DOHH2 (cell line): Measurements from ENCODE around the gene CNTNAP2.

Experiments used
- H3F3A ChIP-seq: fragments of 200-600 bp; sonication (generic), shearing (Covaris generic); 2 replicates; pipeline ENCODE4 v1.6.0; 2016; ENCODE audit warnings: antibody characterized with exemption, mild to moderate bottlenecking; ENCODE audit not compliant: control insufficient read depth, insufficient read depth
- H3K27ac ChIP-seq: fragments of 200-600 bp; sonication (generic); 2 replicates; pipeline ENCODE4 v1.5.1; 2014; ENCODE audit warnings: low read depth, mild to moderate bottlenecking, low read length, moderate library complexity
- H3K27me3 ChIP-seq: fragments of 200-600 bp; sonication (generic); 2 replicates; pipeline ENCODE4 v1.6.1; 2014; ENCODE audit warnings: mild to moderate bottlenecking, low read length, mixed read lengths; ENCODE audit not compliant: control insufficient read depth
- H3K36me3 ChIP-seq: fragments of 200-600 bp; sonication (generic); 2 replicates; pipeline ENCODE4 v1.6.1; 2014; ENCODE audit warnings: mild to moderate bottlenecking, low read length, moderate library complexity, mixed read lengths; ENCODE audit not compliant: control insufficient read depth
- H3K4me1 ChIP-seq: fragments of 200-600 bp; sonication (generic); 2 replicates; pipeline ENCODE4 v1.6.1; 2014; ENCODE audit warnings: mild to moderate bottlenecking, low read length, mixed read lengths; ENCODE audit not compliant: control insufficient read depth
- H3K4me2 ChIP-seq: fragments of 200-600 bp; sonication (generic); 2 replicates; pipeline ENCODE4 v1.6.0; 2014; ENCODE audit warnings: mild to moderate bottlenecking, low read length, moderate library complexity
- H3K4me3 ChIP-seq: fragments of 200-600 bp; sonication (generic); 2 replicates; pipeline ENCODE4 v1.5.1; 2014; ENCODE audit warnings: mild to moderate bottlenecking, low read length, mixed read lengths
- H3K79me2 ChIP-seq: fragments of 200-600 bp; sonication (generic); 2 replicates; pipeline ENCODE4 v1.6.1; 2014; ENCODE audit warnings: mild to moderate bottlenecking, low read length, mixed read lengths; ENCODE audit not compliant: control insufficient read depth
- H3K9me2 ChIP-seq: fragments of 200-600 bp; sonication (generic); replicated peaks from 2 replicates; pipeline ENCODE4 v1.6.1; 2014; ENCODE audit warnings: mild to moderate bottlenecking, low read length, mixed read lengths; ENCODE audit not compliant: control insufficient read depth
- H3K9me3 ChIP-seq: fragments of 200-600 bp; sonication (generic); 2 replicates; pipeline ENCODE4 v1.6.1; 2014; ENCODE audit warnings: antibody characterized with exemption, low read length, mixed read lengths; ENCODE audit not compliant: control insufficient read depth, insufficient read depth
- H4K20me1 ChIP-seq: fragments of 200-600 bp; sonication (generic); 2 replicates; pipeline ENCODE4 v1.6.0; 2014; ENCODE audit warnings: low read depth, mild to moderate bottlenecking, antibody characterized with exemption, low read length, moderate library complexity; ENCODE audit not compliant: control insufficient read depth, insufficient read depth
- CTCF ChIP-seq: fragments of 200-600 bp; sonication (generic); IDR thresholded peaks from one replicate; pipeline ENCODE4 v1.5.1; 2014; ENCODE audit warnings: antibody characterized with exemption, mild to moderate bottlenecking, low read depth, low read length; ENCODE audit not compliant: poor library complexity, severe bottlenecking
- EZH2phosphoT487 ChIP-seq: fragments of 200-600 bp; sonication (generic); IDR thresholded peaks from 2 replicates; pipeline ENCODE4 v1.6.1; 2017; ENCODE audit warnings: borderline replicate concordance, mild to moderate bottlenecking, antibody characterized with exemption, low read length, moderate library complexity, mixed read lengths

CNTNAP2 gene

GRCh38 chr7:146728141-146728540, 611.5 kb downstream of the CNTNAP2 start:
- Histone ChIP-seq H3K4me1 (no peaks in the 10 kb centered on the region), H3K9me2 (no peaks in the 10 kb centered on the region), H3K4me3 (no peak overlapping the region), H3K79me2 (no peaks in the 10 kb centered on the region), H3K4me2 (no peak overlapping the region), H3K27ac (no peak overlapping the region), H3K36me3 (no peaks in the 10 kb centered on the region), H4K20me1 (no peaks in the 10 kb centered on the region), H3K9me3 (0 out of 2 replicates have a peak, but pooled peaks cover 3% of the 10 kb centered on the region), H3F3A (no peaks in the 10 kb centered on the region), H3K27me3 (no peaks in the 10 kb centered on the region)
- no peak for TF ChIP-seq EZH2phosphoT487
- no peak for TF ChIP-seq CTCF

DNA sequence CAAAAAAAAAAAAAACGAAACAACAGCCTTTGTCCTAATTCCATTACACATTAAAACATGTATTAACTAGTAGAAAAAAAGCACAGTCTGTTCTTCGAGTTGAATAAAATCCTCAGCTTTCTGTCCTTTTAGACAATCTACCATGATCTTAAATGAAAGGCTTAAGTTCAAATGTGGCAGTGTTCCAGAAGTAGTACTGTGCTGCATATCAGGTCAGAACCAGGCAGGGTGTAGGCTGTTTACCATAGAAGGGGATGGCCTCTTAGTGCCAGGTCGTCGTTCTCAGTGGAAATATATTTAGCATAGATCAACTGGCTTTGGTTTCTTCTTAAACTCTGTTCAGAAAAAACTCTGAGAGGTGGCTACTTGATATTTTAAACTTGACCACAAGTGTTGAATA, 612.0 kb downstream of the CNTNAP2 start:
- no peaks in the 10 kb centered on the region for H3K36me3 ChIP-seq

GRCh38 chr7:146731185-146731584, 614.6 kb downstream of the CNTNAP2 start:
- Histone ChIP-seq H3K79me2 (no peaks in the 10 kb centered on the region), H3K4me2 (no peak overlapping the region), H3K36me3 (no peaks in the 10 kb centered on the region), H3K9me3 (no peaks in the 10 kb centered on the region), H3K4me3 (no peak overlapping the region), H3K9me2 (no peaks in the 10 kb centered on the region), H3K27me3 (no peaks in the 10 kb centered on the region), H4K20me1 (no peaks in the 10 kb centered on the region), H3F3A (no peaks in the 10 kb centered on the region), H3K27ac (no peak overlapping the region), H3K4me1 (no peaks in the 10 kb centered on the region)
- TF ChIP-seq EZH2phosphoT487 (no peak), CTCF (no peak)

More for the DNA sequence above, 612.0 kb downstream of the CNTNAP2 start:
- no peak overlapping the region for H3K4me3 ChIP-seq
- no peaks in the 10 kb centered on the region for H3K9me2 ChIP-seq
- H3F3A ChIP-seq, result no peaks in the 10 kb centered on the region
- H3K27me3 ChIP-seq, result no peaks in the 10 kb centered on the region
- H3K4me2 ChIP-seq, result no peak overlapping the region
- no peaks in the 10 kb centered on the region for H3K79me2 ChIP-seq
- no peaks in the 10 kb centered on the region for H3K4me1 ChIP-seq
- no peak for TF ChIP-seq CTCF
- no peak for TF ChIP-seq EZH2phosphoT487
- no peak overlapping the region for H3K27ac ChIP-seq
- 0 out of 2 replicates have a peak, but pooled peaks cover 3% of the 10 kb centered on the region for H3K9me3 ChIP-seq
- H4K20me1 ChIP-seq, result no peaks in the 10 kb centered on the region
